Upper lobe of left lung (tissue), 6 donors: ENCODE data around the gene SUGP1. TPM values are rescaled to one million over a fixed set of nuclear protein-coding genes. Genes with fewer than 3 reads are reported as not detected.
A peak's percentile ranks its signal among the peaks of the same experiment; 100 is the strongest.
"Not testable (repeated sequence)": the region's sequence is repeated elsewhere in the genome, so short reads cannot be mapped to it uniquely, and the experiment has no call there.

Source experiments
- ATAC-seq, 2 donors: fragments of 200-7000 bp; cut with Tn5 transposase; one replicate each; pipeline ENCODE4 v1.9.1; 2022; ENCODE audit warnings: mild to moderate bottlenecking in 2 of 2, moderate library complexity in 2 of 2; ENCODE audit not compliant: low FRiP score in 2 of 2
- DNase-seq, 2 donors: peaks; one replicate each; pipeline ENCODE4 v3.0.0-alpha.2; 2019 to 2020
- H3K27ac ChIP-seq, 4 donors: fragments of 200-600 bp; sonication (generic); one replicate each; pipeline ENCODE4 v1.5.1; 2016 to 2019
- H3K27me3 ChIP-seq, 4 donors: fragments of 200-600 bp; sonication (generic); one replicate each; pipeline ENCODE4 v1.5.1; 2017 to 2019
- H3K36me3 ChIP-seq, 4 donors: fragments of 200-600 bp; sonication (generic); one replicate each; pipeline ENCODE4 v1.5.1; 2016 to 2019
- H3K4me1 ChIP-seq, 4 donors: fragments of 200-600 bp; sonication (generic); one replicate each; pipeline ENCODE4 v1.5.1; 2018 to 2019
- H3K4me3 ChIP-seq, 4 donors: fragments of 200-600 bp; sonication (generic); one replicate each; pipeline ENCODE4 v1.5.1; 2017 to 2019; ENCODE audit warnings: mild to moderate bottlenecking in 2 of 4, moderate library complexity in 1 of 4
- H3K9me3 ChIP-seq, 4 donors: fragments of 200-600 bp; sonication (generic); one replicate each; pipeline ENCODE4 v1.5.1; 2018 to 2019
- CTCF ChIP-seq, 6 experiments: fragments of 450-650 bp in 4 of 6; fragments of 200-600 bp in 2 of 6; sonication (generic) in 2 of 6; IDR thresholded peaks; one replicate each; pipeline ENCODE4 v1.5.1; 2016 to 2019; ENCODE audit warnings: antibody characterized with exemption in 6 of 6
- EP300 ChIP-seq, 4 donors: sonication (generic); formaldehyde crosslinking; IDR thresholded peaks; one replicate each; pipeline ENCODE4 v1.5.1; 2017; ENCODE audit warnings: antibody characterized with exemption in 4 of 4, control low read depth in 2 of 4
- POLR2A ChIP-seq, 4 donors: fragments of 450-650 bp; IDR thresholded peaks; one replicate each; pipeline ENCODE4 v1.5.1; 2016 to 2017; ENCODE audit warnings: antibody characterized with exemption in 4 of 4, mild to moderate bottlenecking in 2 of 4
- POLR2AphosphoS5 ChIP-seq, 2 donors: sonication (generic); formaldehyde crosslinking; IDR thresholded peaks; one replicate each; pipeline ENCODE4 v1.5.1; 2017; ENCODE audit warnings: antibody characterized with exemption in 2 of 2
- WGBS, 2 donors: methylation state at CpG; one replicate each; pipeline ENCODE4 v1.1.5; 2017 to 2018; 5-methylcytosine and 5-hydroxymethylcytosine counted together
- total RNA-seq, 6 donors: library from RNA; depleted of rRNA in 4 of 6; stranded (reverse); fragments of >200 nt in 4 of 6; gene quantifications; one replicate each; pipeline versions ENCODE4 v1.1.0 to v1.2.1, GENCODE V29; 2016 to 2021
- donor health status: DM: no; HTN: no; CAD: no; lungs with moderate emphysema.
- donor health status: DM: no; HTN: yes; CAD: no; lungs with severe emphysema.

Gene SUGP1
- total RNA-seq, 6 donors from 2014 or later, result 22.6 to 62.9 (median 42.6) TPM

GRCh38 chr19:19258589-19259338 lies 61.5 kb downstream of the SUGP1 start:
- TF ChIP-seq EP300 (IDR thresholded peaks at IDR 0.05) (no peak), CTCF (IDR thresholded peaks at IDR 0.05) (no peak), POLR2A (IDR thresholded peaks at IDR 0.05) (no peak), POLR2AphosphoS5 (IDR thresholded peaks at IDR 0.05) (no peak)
- Histone ChIP-seq H3K27ac (no peak overlapping the region), H3K27me3 (peaks cover 0 to 23% (median 9%) of the 10 kb centered on the region in 4 donors), H3K4me3 (no peak overlapping the region), H3K9me3 (peaks cover 0 to 4% (median 0%) of the 10 kb centered on the region in 4 donors), H3K4me1 (peaks cover 0 to 10% (median 7%) of the 10 kb centered on the region in 4 donors), H3K36me3 (no peaks in the 10 kb centered on the region)
- WGBS, 2 donors, result 90 to 95% methylated on average over 24 to 41 of the region's 41 CpGs
- ATAC-seq, result no peak
- DNase-seq, result peak in 1 of 2 donors; percentile 85

GRCh38 chr19:19257836-19258588 lies 62.3 kb downstream of the SUGP1 start:
- ATAC-seq (no peak), DNase-seq (no peak)
- TF ChIP-seq CTCF (IDR thresholded peaks at IDR 0.05), result no peak
- TF ChIP-seq POLR2A (IDR thresholded peaks at IDR 0.05), result no peak
- no peak for TF ChIP-seq POLR2AphosphoS5 (IDR thresholded peaks at IDR 0.05)
- no peak for TF ChIP-seq EP300 (IDR thresholded peaks at IDR 0.05)
- Histone ChIP-seq H3K27me3 (peaks cover 0 to 22% (median 9%) of the 10 kb centered on the region in 4 donors), H3K9me3 (peaks cover 0 to 4% (median 0%) of the 10 kb centered on the region in 4 donors), H3K4me3 (no peak overlapping the region), H3K27ac (no peak overlapping the region), H3K4me1 (peaks cover 0 to 10% (median 7%) of the 10 kb centered on the region in 4 donors), H3K36me3 (no peaks in the 10 kb centered on the region)
- 83 to 90% methylated on average over 26 to 27 of the region's 72 CpGs for WGBS, 2 donors

- 66 to 70% methylated on average over 4 to 14 of the region's 14 CpGs for whole genome bisulfite sequencing, 2 donors
- Histone ChIP-seq H3K4me3 (no peak overlapping the region), H3K9me3 (peaks cover 0 to 4% (median 0%) of the 10 kb centered on the region in 4 donors), H3K4me1 (peaks cover 0 to 10% (median 7%) of the 10 kb centered on the region in 4 donors), H3K27me3 (peaks cover 0 to 13% (median 6%) of the 10 kb centered on the region in 4 donors), H3K36me3 (no peaks in the 10 kb centered on the region), H3K27ac (no peak overlapping the region)
- ATAC-seq (no peak), DNase-seq (no peak)
- TF ChIP-seq CTCF (IDR thresholded peaks at IDR 0.05) (no peak), EP300 (IDR thresholded peaks at IDR 0.05) (no peak), POLR2A (IDR thresholded peaks at IDR 0.05) (no peak), POLR2AphosphoS5 (IDR thresholded peaks at IDR 0.05) (no peak)
Observed at GRCh38 chr19:19257137-19257536, 63.2 kb downstream of the SUGP1 start.

GRCh38 chr19:19256072-19256969 lies 64.0 kb downstream of the SUGP1 start:
- peaks cover 0 to 5% (median 2%) of the 10 kb centered on the region in 4 donors for H3K4me1 ChIP-seq
- H3K36me3 ChIP-seq, result no peaks in the 10 kb centered on the region
- no peak for TF ChIP-seq POLR2AphosphoS5 (IDR thresholded peaks at IDR 0.05)
- TF ChIP-seq EP300 (IDR thresholded peaks at IDR 0.05), result no peak
- TF ChIP-seq CTCF (IDR thresholded peaks at IDR 0.05), result no peak
- TF ChIP-seq POLR2A (IDR thresholded peaks at IDR 0.05), result no peak
- no peak overlapping the region for H3K27ac ChIP-seq
- no peak overlapping the region for H3K4me3 ChIP-seq
- ATAC-seq (no peak), DNase-seq (no peak)
- peaks cover 0 to 4% (median 0%) of the 10 kb centered on the region in 4 donors for H3K9me3 ChIP-seq
- H3K27me3 ChIP-seq, result peaks cover 0 to 7% (median 4%) of the 10 kb centered on the region in 4 donors
- WGBS, 2 donors, result 46 to 52% methylated on average over 17 of the region's 17 CpGs

- not testable (repeated sequence) for H3K4me3 ChIP-seq, H3K36me3 ChIP-seq, DNase-seq, H3K27me3 ChIP-seq, H3K9me3 ChIP-seq, H3K4me1 ChIP-seq, ATAC-seq, H3K27ac ChIP-seq
- 89 to 93% methylated on average over 6 of the region's 6 CpGs for WGBS, 2 donors
Observed at GRCh38 chr19:19253409-19253808, 66.9 kb downstream of the SUGP1 start.
